Measurements from ENCODE around the gene HGF.
"Not testable (repeated sequence)": the region's sequence is repeated elsewhere in the genome, so short reads cannot be mapped to it uniquely, and the experiment has no call there.

HGF gene

GRCh38 chr7:81776161-81776560, 6.3 kb upstream of the HGF start:
- DNase-seq (ENCODE audit: low read depth), result no peak

- DNase-seq (ENCODE audit: low read depth), result no peak
These were observed 5.7 kb upstream of the HGF start for GRCh38 chr7:81775560-81775959.

GRCh38 chr7:81774551-81774950, 4.7 kb upstream of the HGF start:
- no peak for DNase-seq (ENCODE audit: low read depth)

GRCh38 chr7:81770728-81771223, 929 bp upstream of the HGF start:
- no peak for DNase-seq (ENCODE audit: low read depth)

GRCh38 chr7:81768951-81769778, 682 bp downstream of the HGF start:
- DNase-seq (ENCODE audit: low read depth), result no peak

GRCh38 chr7:81767926-81768325, 1.9 kb downstream of the HGF start:
- DNase-seq (ENCODE audit: low read depth), result peak; percentile 12

GRCh38 chr7:81761821-81762220, 8.0 kb downstream of the HGF start:
- no peak for DNase-seq (ENCODE audit: low read depth)

- DNase-seq (ENCODE audit: low read depth), result no peak
These were observed 8.8 kb downstream of the HGF start for GRCh38 chr7:81761031-81761430.

GRCh38 chr7:81754918-81755696, 14.7 kb downstream of the HGF start:
- DNase-seq (ENCODE audit: low read depth), result peak; percentile 29

GRCh38 chr7:81753392-81753791, 16.5 kb downstream of the HGF start:
- no peak for DNase-seq (ENCODE audit: low read depth)

- no peak for DNase-seq (ENCODE audit: low read depth)
These were observed 17.5 kb downstream of the HGF start for GRCh38 chr7:81752318-81752714.

- no peak for DNase-seq (ENCODE audit: low read depth)
These were observed 18.1 kb downstream of the HGF start for GRCh38 chr7:81751619-81752317.

GRCh38 chr7:81745637-81746036, 24.2 kb downstream of the HGF start:
- DNase-seq (ENCODE audit: low read depth), result no peak

GRCh38 chr7:81744389-81744788, 25.5 kb downstream of the HGF start:
- no peak for DNase-seq (ENCODE audit: low read depth)

- DNase-seq (ENCODE audit: low read depth), result no peak
These were observed 26.2 kb downstream of the HGF start for GRCh38 chr7:81743665-81744064.

GRCh38 chr7:81743201-81743600, 26.6 kb downstream of the HGF start:
- DNase-seq (ENCODE audit: low read depth), result no peak

GRCh38 chr7:81740403-81740802, 29.4 kb downstream of the HGF start:
- no peak for DNase-seq (ENCODE audit: low read depth)

GRCh38 chr7:81736091-81736490, 33.8 kb downstream of the HGF start:
- no peak for DNase-seq (ENCODE audit: low read depth)

GRCh38 chr7:81725812-81726127, 44.1 kb downstream of the HGF start:
- DNase-seq (ENCODE audit: low read depth), result peak; percentile 86

GRCh38 chr7:81725003-81725811, 44.6 kb downstream of the HGF start:
- DNase-seq (ENCODE audit: low read depth), result peak; percentile 70

- not testable (repeated sequence) for DNase-seq (ENCODE audit: low read depth)
These were observed 47.6 kb downstream of the HGF start for GRCh38 chr7:81722250-81722649.

GRCh38 chr7:81721437-81721836, 48.4 kb downstream of the HGF start:
- no peak for DNase-seq (ENCODE audit: low read depth)
